Esophagus (tissue), 2 donors: ENCODE results near the gene AUTS2. TPM values are rescaled to one million over a fixed set of nuclear protein-coding genes. Genes with fewer than 3 reads are reported as not detected.

ENCODE experiments used
- H3K27ac ChIP-seq, 2 donors: one replicate each; pipeline ENCODE4 v1.5.1; 2013; ENCODE audit warnings: low read depth in 2 of 2, mild to moderate bottlenecking in 2 of 2, inconsistent platforms in 1 of 2, low read length in 1 of 2, moderate library complexity in 1 of 2
- H3K27me3 ChIP-seq, 2 donors: one replicate each; pipeline ENCODE4 v1.6.1; 2013; ENCODE audit warnings: low read length in 2 of 2, control low read depth in 1 of 2, mild to moderate bottlenecking in 1 of 2; ENCODE audit not compliant: insufficient read depth in 2 of 2, control insufficient read depth in 1 of 2
- H3K36me3 ChIP-seq, 2 donors: one replicate each; pipeline ENCODE4 v1.6.1; 2013; ENCODE audit warnings: low read length in 1 of 2; ENCODE audit not compliant: control insufficient read depth in 2 of 2, insufficient read depth in 2 of 2
- H3K4me1 ChIP-seq, 2 donors: one replicate each; pipeline ENCODE4 v1.6.1; 2013; ENCODE audit warnings: low read length in 1 of 2; ENCODE audit not compliant: control insufficient read depth in 2 of 2, insufficient read depth in 2 of 2
- H3K4me3 ChIP-seq, 2 donors: one replicate each; pipeline ENCODE4 v1.5.1; 2013; ENCODE audit warnings: low read length in 2 of 2, mild to moderate bottlenecking in 2 of 2, low read depth in 1 of 2, moderate library complexity in 1 of 2
- H3K9me3 ChIP-seq, 2 donors: one replicate each; pipeline ENCODE4 v1.6.1; 2013; ENCODE audit warnings: mild to moderate bottlenecking in 2 of 2, low read depth in 1 of 2, low read length in 1 of 2, moderate library complexity in 1 of 2; ENCODE audit not compliant: control insufficient read depth in 2 of 2, insufficient read depth in 1 of 2
- WGBS, 2 donors: extraction: QIAGEN DNeasy Blood & Tissue Kit; methylation state at CpG; one replicate each; pipeline ENCODE4 v1.1.7; 2013; 5-methylcytosine and 5-hydroxymethylcytosine counted together
- polyA plus RNA-seq, 2 donors: library from polyadenylated mRNA; stranded (reverse); fragments of 200-250 nt; gene quantifications; one replicate each; pipeline ENCODE4 v1.2.3, GENCODE V29; 2013
- donor health status: healthy with polysubstance abuse.
- donor health status: Bipolar disorder and iron deficiency.

Gene AUTS2
- polyA plus RNA-seq, 2 donors, result 8.3 to 15.6 TPM

DNA sequence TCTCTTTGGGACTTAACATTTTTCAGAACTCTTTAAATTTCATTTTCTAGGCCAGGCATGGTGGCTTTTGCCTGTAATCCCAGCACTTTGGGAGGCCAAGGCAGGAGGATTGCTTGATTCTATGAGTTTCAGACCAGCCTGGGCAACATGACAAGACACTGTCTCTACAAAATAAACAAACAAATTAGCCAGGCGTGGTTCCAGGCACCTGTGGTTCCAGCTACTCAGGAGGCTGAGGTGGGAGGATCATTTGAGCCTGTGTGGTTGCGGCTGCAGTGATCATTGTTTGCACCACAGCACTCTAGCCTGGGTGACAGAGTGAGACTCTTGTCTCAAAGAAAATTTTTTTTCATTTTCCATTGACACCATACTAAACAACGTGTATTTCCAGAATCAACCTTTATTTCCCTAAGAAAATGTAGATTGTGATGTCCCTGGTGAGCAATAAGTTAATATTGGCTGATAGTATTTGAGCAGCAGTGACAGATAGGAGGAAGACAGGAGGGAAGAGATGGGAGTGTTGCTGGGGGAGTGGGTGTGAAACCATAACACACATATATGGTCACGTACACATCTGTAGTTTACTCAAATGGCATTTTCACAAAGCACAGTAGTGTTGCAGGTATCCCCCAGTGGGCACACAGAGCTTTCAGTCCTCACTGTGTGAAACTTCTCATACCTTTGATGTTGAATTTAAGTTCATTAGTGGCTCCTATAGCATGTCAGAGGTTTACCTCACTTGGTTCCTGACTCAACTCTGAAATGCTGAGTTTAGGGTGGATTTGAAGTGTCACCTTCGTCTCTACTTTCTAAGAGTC is 205.6 kb downstream of the AUTS2 start:
- no peaks in the 10 kb centered on the region for H3K9me3 ChIP-seq
- WGBS, 2 donors, result 81 to 87% methylated on average over 5 of the region's 5 CpGs
- H3K27me3 ChIP-seq, result no peaks in the 10 kb centered on the region
- H3K4me3 ChIP-seq, result no peak overlapping the region
- H3K4me1 ChIP-seq, result no peaks in the 10 kb centered on the region
- no peaks in the 10 kb centered on the region for H3K36me3 ChIP-seq
- no peak overlapping the region for H3K27ac ChIP-seq

DNA sequence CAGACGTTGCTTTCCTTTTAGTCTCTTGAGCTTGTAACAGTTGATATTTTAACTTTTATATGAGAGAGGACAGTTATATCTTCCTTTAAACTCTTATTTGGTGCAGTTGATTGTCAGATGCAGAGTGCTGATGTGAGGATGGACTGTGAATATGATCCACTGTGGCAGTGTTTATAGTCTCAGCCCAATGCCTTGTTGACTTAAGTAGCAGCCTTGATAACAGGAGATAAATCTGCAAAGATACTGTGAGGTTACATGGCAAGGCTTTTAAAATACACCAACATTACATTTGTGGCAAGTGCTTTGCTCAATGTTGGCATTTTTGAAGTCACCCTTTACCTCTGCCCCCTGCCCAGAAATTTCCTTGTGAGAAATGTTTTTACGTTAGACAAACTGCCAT is 206.7 kb downstream of the AUTS2 start:
- Histone ChIP-seq H3K4me3 (no peak overlapping the region), H3K4me1 (no peaks in the 10 kb centered on the region), H3K9me3 (no peaks in the 10 kb centered on the region), H3K36me3 (no peaks in the 10 kb centered on the region), H3K27ac (no peak overlapping the region), H3K27me3 (no peaks in the 10 kb centered on the region)
- 57 to 60% methylated on average over 2 of the region's 2 CpGs for WGBS, 2 donors

GRCh38 chr7:69808391-69808790 is 210.1 kb downstream of the AUTS2 start:
- WGBS, 2 donors, result 100% methylated on average over 1 of the region's 1 CpG
- Histone ChIP-seq H3K4me1 (no peaks in the 10 kb centered on the region), H3K27ac (no peak overlapping the region), H3K4me3 (no peak overlapping the region), H3K27me3 (no peaks in the 10 kb centered on the region), H3K36me3 (no peaks in the 10 kb centered on the region), H3K9me3 (no peaks in the 10 kb centered on the region)

- H3K9me3 ChIP-seq, result no peaks in the 10 kb centered on the region
- 88 to 95% methylated on average over 7 of the region's 7 CpGs for WGBS, 2 donors
Measured at GRCh38 chr7:69811476-69812308, 213.4 kb downstream of the AUTS2 start.

GRCh38 chr7:69812756-69813155 is 214.5 kb downstream of the AUTS2 start:
- Histone ChIP-seq H3K4me1 (peaks cover 0 to 6% of the 10 kb centered on the region in 2 donors), H3K27ac (no peak overlapping the region), H3K27me3 (no peaks in the 10 kb centered on the region), H3K9me3 (no peaks in the 10 kb centered on the region), H3K36me3 (no peaks in the 10 kb centered on the region), H3K4me3 (no peak overlapping the region)
- 82 to 96% methylated on average over 1 of the region's 1 CpG for WGBS, 2 donors

More at GRCh38 chr7:69811476-69812308, 213.4 kb downstream of the AUTS2 start:
- H3K27me3 ChIP-seq, result no peaks in the 10 kb centered on the region
- H3K27ac ChIP-seq, result no peak overlapping the region
- no peaks in the 10 kb centered on the region for H3K36me3 ChIP-seq
- peaks cover 0 to 6% of the 10 kb centered on the region in 2 donors for H3K4me1 ChIP-seq
- H3K4me3 ChIP-seq, result no peak overlapping the region

GRCh38 chr7:69813637-69814240 is 215.5 kb downstream of the AUTS2 start:
- no peak overlapping the region for H3K4me3 ChIP-seq
- H3K27me3 ChIP-seq, result no peaks in the 10 kb centered on the region
- H3K9me3 ChIP-seq, result no peaks in the 10 kb centered on the region
- H3K36me3 ChIP-seq, result no peaks in the 10 kb centered on the region
- peaks cover 0 to 6% of the 10 kb centered on the region in 2 donors for H3K4me1 ChIP-seq
- H3K27ac ChIP-seq, result no peak overlapping the region

GRCh38 chr7:69814421-69814962 is 216.2 kb downstream of the AUTS2 start:
- Histone ChIP-seq H3K27ac (no peak overlapping the region), H3K27me3 (no peaks in the 10 kb centered on the region), H3K9me3 (no peaks in the 10 kb centered on the region), H3K4me1 (peaks cover 0 to 6% of the 10 kb centered on the region in 2 donors), H3K36me3 (no peaks in the 10 kb centered on the region), H3K4me3 (no peak overlapping the region)
- WGBS, 2 donors, result 71 to 78% methylated on average over 14 of the region's 14 CpGs

GRCh38 chr7:69816501-69816900 is 218.2 kb downstream of the AUTS2 start:
- Histone ChIP-seq H3K4me3 (no peak overlapping the region), H3K36me3 (no peaks in the 10 kb centered on the region), H3K27me3 (no peaks in the 10 kb centered on the region), H3K4me1 (peaks cover 0 to 6% of the 10 kb centered on the region in 2 donors), H3K9me3 (no peaks in the 10 kb centered on the region), H3K27ac (no peak overlapping the region)
- WGBS, 2 donors, result 92 to 93% methylated on average over 3 of the region's 3 CpGs

DNA sequence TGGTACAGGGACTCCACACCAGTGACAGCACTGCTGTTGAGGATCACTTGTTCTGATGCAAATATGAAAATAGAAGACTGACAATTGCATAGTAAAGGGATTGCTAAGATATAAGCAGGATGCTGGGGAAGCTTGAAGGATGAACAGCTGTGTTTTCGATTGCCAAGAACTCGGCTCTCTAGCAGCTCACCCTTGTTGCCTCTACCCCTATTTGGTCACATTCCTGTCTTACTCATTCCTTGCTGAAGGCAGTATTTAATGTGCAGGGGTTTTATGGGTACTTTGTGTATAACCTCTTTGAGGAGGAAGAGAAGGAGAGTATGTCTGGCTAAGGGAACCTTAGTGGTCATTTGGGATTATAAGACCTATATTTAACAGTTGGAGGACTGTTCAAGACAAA is 218.8 kb downstream of the AUTS2 start:
- no peaks in the 10 kb centered on the region for H3K36me3 ChIP-seq
- no peaks in the 10 kb centered on the region for H3K9me3 ChIP-seq
- 51 to 52% methylated on average over 2 of the region's 2 CpGs for WGBS, 2 donors
- peaks cover 0 to 6% of the 10 kb centered on the region in 2 donors for H3K4me1 ChIP-seq
- no peaks in the 10 kb centered on the region for H3K27me3 ChIP-seq
- no peak overlapping the region for H3K4me3 ChIP-seq
- H3K27ac ChIP-seq, result no peak overlapping the region
